H1 (cell line): ENCODE data around the gene MS4A7. TPM values are rescaled to one million over a fixed set of nuclear protein-coding genes. Genes with fewer than 3 reads are reported as not detected.

Experiments
- CTCF ChIA-PET: fragments of 300-600 bp; sonication (Branson Sonifier 250); formaldehyde crosslinking; loops from one replicate; lab custom pipeline; 2021; ENCODE audit not compliant: partially characterized antibody; lab: Charles Lee
- POLR2A ChIA-PET: fragments of 300-600 bp; sonication (Branson Sonifier 250); formaldehyde crosslinking; loops from one replicate; lab custom pipeline; 2021; ENCODE audit warnings: inconsistent platforms; ENCODE audit not compliant: partially characterized antibody; lab: Charles Lee
- DNase-seq, 2 experiments: peaks; one replicate each; pipeline versions ENCODE4 v3.0.0 to v3.0.0-alpha.2; 2010 to 2022; ENCODE audit warnings: low spot score in 2 of 2, low read depth in 1 of 2, mixed read lengths in 1 of 2
- FAIRE-seq: peaks from 2 replicates; lab custom pipeline; 2011; peaks lifted over from hg19 to GRCh38; lab: Jason Lieb, UNC
- H2AFZ ChIP-seq: 2 replicates; pipeline ENCODE4 v1.8.1; 2012; ENCODE audit warnings: low read length, inconsistent platforms
- H2AK5ac ChIP-seq: 2 replicates; pipeline ENCODE4 v1.6.1; 2013; ENCODE audit warnings: low read depth, low read length
- H2BK120ac ChIP-seq: replicated peaks from 2 replicates; pipeline ENCODE3; 2013; ENCODE audit warnings: low read depth, low read length, inconsistent platforms
- H2BK12ac ChIP-seq: 2 replicates; pipeline ENCODE4 v1.6.1; 2013; ENCODE audit warnings: low read depth, low read length
- H2BK15ac ChIP-seq: 2 replicates; pipeline ENCODE4 v1.6.1; 2013; ENCODE audit warnings: low read length
- H2BK20ac ChIP-seq: 2 replicates; pipeline ENCODE4 v1.6.1; 2013; ENCODE audit warnings: low read length
- H2BK5ac ChIP-seq: 2 replicates; pipeline ENCODE4 v1.6.1; 2013; ENCODE audit warnings: low read depth, low read length
- H3K14ac ChIP-seq: 2 replicates; pipeline ENCODE4 v1.6.1; 2013; ENCODE audit warnings: inconsistent platforms; ENCODE audit not compliant: insufficient read length
- H3K18ac ChIP-seq: 2 replicates; pipeline ENCODE4 v1.6.1; 2013; ENCODE audit warnings: low read length; ENCODE audit errors: extremely low read depth
- H3K23ac ChIP-seq: 2 replicates; pipeline ENCODE4 v1.6.1; 2013; ENCODE audit warnings: inconsistent platforms; ENCODE audit not compliant: insufficient read length
- H3K23me2 ChIP-seq: 2 replicates; pipeline ENCODE4 v1.6.1; 2013; ENCODE audit warnings: low read depth, low read length
- H3K27ac ChIP-seq: 2 replicates; pipeline ENCODE4 v1.6.1; 2011; ENCODE audit warnings: low read depth, low read length, inconsistent platforms
- H3K27me3 ChIP-seq, 4 experiments: replicated peaks in 1 of 4; 1 replicate in 1 of 4; 2 replicates in 3 of 4; pipeline versions ENCODE4 v1.6.1 to v1.8.1; 2011 to 2013; ENCODE audit warnings: low read length in 3 of 4, mild to moderate bottlenecking in 3 of 4, inconsistent platforms in 2 of 4, mixed read lengths in 2 of 4, moderate library complexity in 1 of 4; ENCODE audit not compliant: control insufficient read depth in 3 of 4, insufficient read depth in 3 of 4; ENCODE audit errors: extremely low read depth in 1 of 4
- H3K36me3 ChIP-seq, 4 experiments: 2 replicates each; pipeline versions ENCODE4 v1.6.1 to v1.8.1; 2011 to 2013; ENCODE audit warnings: mild to moderate bottlenecking in 4 of 4, low read length in 3 of 4, moderate library complexity in 2 of 4, control low read depth in 1 of 4, inconsistent platforms in 1 of 4; ENCODE audit not compliant: insufficient read depth in 4 of 4, control insufficient read depth in 2 of 4
- H3K4ac ChIP-seq: replicated peaks from 2 replicates; pipeline ENCODE3; 2013; ENCODE audit warnings: low read length, low read depth, mixed read lengths, inconsistent platforms; ENCODE audit not compliant: insufficient read length
- H3K4me1 ChIP-seq, 4 experiments: replicated peaks in 1 of 4; 1 replicate in 1 of 4; 2 replicates in 3 of 4; pipeline versions ENCODE4 v1.6.1 to v1.8.1; 2011 to 2013; ENCODE audit warnings: low read length in 3 of 4, inconsistent platforms in 2 of 4, mixed read lengths in 1 of 4; ENCODE audit not compliant: insufficient read depth in 4 of 4, control insufficient read depth in 3 of 4
- H3K4me2 ChIP-seq, 2 experiments: 2 replicates each; pipeline versions ENCODE4 v1.6.1 to v1.8.1; 2011 to 2013; ENCODE audit warnings: low read depth in 2 of 2, low read length in 2 of 2, control low read depth in 1 of 2, inconsistent platforms in 1 of 2, mild to moderate bottlenecking in 1 of 2; ENCODE audit not compliant: insufficient read depth in 1 of 2
- H3K4me3 ChIP-seq, 4 experiments: fragments of 200-600, 300-600 bp in 1 of 4; sonication (generic), shearing (Covaris generic), sonication (Bioruptor Twin) in 1 of 4; 2 replicates each; pipeline versions ENCODE4 v1.5.1 to v1.8.1; 2011 to 2016; ENCODE audit warnings: low read length in 4 of 4, low read depth in 3 of 4, control low read depth in 2 of 4, inconsistent platforms in 2 of 4, mild to moderate bottlenecking in 2 of 4, mixed read lengths in 1 of 4, moderate library complexity in 1 of 4; ENCODE audit not compliant: insufficient read depth in 2 of 4; ENCODE audit errors: extremely low read depth in 1 of 4
- H3K56ac ChIP-seq: replicated peaks from 2 replicates; pipeline ENCODE3; 2013; ENCODE audit warnings: low read depth, mild to moderate bottlenecking, mixed read lengths, low read length, inconsistent platforms; ENCODE audit not compliant: insufficient read length
- H3K79me1 ChIP-seq: 2 replicates; pipeline ENCODE4 v1.6.1; 2013; ENCODE audit warnings: low read depth, low read length, control low read depth
- H3K79me2 ChIP-seq, 2 experiments: 2 replicates each; pipeline versions ENCODE4 v1.6.1 to v1.8.1; 2012 to 2013; ENCODE audit warnings: low read length in 2 of 2, mild to moderate bottlenecking in 2 of 2, inconsistent platforms in 1 of 2; ENCODE audit not compliant: insufficient read depth in 2 of 2, control insufficient read depth in 1 of 2
- H3K9ac ChIP-seq, 4 experiments: replicated peaks in 1 of 4; 1 replicate in 1 of 4; 2 replicates in 3 of 4; pipeline versions ENCODE4 v1.6.1 to v1.8.1; 2011 to 2013; ENCODE audit warnings: low read depth in 3 of 4, low read length in 3 of 4, control low read depth in 2 of 4, mild to moderate bottlenecking in 2 of 4, moderate library complexity in 2 of 4, inconsistent platforms in 1 of 4; ENCODE audit errors: extremely low read depth in 1 of 4
- H3K9me3 ChIP-seq, 2 experiments: 2 replicates each; pipeline versions ENCODE4 v1.6.1 to v1.8.1; 2012 to 2013; ENCODE audit warnings: mild to moderate bottlenecking in 2 of 2, moderate library complexity in 2 of 2, control low read depth in 1 of 2, inconsistent platforms in 1 of 2, low read depth in 1 of 2, low read length in 1 of 2, mixed read lengths in 1 of 2; ENCODE audit not compliant: insufficient read depth in 2 of 2
- H4K20me1 ChIP-seq, 2 experiments: replicated peaks in 1 of 2; 2 replicates each; pipeline versions ENCODE3 to v1.8.1; 2011 to 2013; ENCODE audit warnings: inconsistent platforms in 2 of 2, low read length in 2 of 2, mild to moderate bottlenecking in 1 of 2; ENCODE audit not compliant: insufficient read depth in 2 of 2, control insufficient read depth in 1 of 2
- H4K5ac ChIP-seq: 2 replicates; pipeline ENCODE4 v1.6.1; 2013; ENCODE audit warnings: low read length, low read depth, mixed read lengths, inconsistent platforms; ENCODE audit not compliant: insufficient read length
- H4K8ac ChIP-seq: 2 replicates; pipeline ENCODE4 v1.8.0; 2013; ENCODE audit warnings: mild to moderate bottlenecking, moderate library complexity, low read length, inconsistent platforms; ENCODE audit not compliant: insufficient read depth; ENCODE audit errors: extremely low read depth
- H4K91ac ChIP-seq: replicated peaks from 2 replicates; pipeline ENCODE3; 2013; ENCODE audit warnings: low read length, mixed read lengths, inconsistent platforms; ENCODE audit not compliant: insufficient read length
- CTCF ChIP-seq, 3 experiments: IDR thresholded peaks; 1 replicate in 2 of 3; 2 replicates in 1 of 3; pipeline versions ENCODE4 v1.5.1 to v1.6.1; 2011; ENCODE audit warnings: low read length in 3 of 3, mild to moderate bottlenecking in 3 of 3, inconsistent platforms in 2 of 3, low read depth in 1 of 3, moderate library complexity in 1 of 3; ENCODE audit not compliant: insufficient read depth in 1 of 3; ENCODE audit errors: control extremely low read depth in 1 of 3
- RAD21 ChIP-seq, 2 experiments: IDR thresholded peaks in 1 of 2; conservative IDR thresholded peaks in 1 of 2; 2 replicates each; pipeline ENCODE4 v1.6.1; 2011; ENCODE audit warnings: low read depth in 2 of 2, low read length in 2 of 2, improper control_type of control experiment in 1 of 2, inconsistent platforms in 1 of 2, mild to moderate bottlenecking in 1 of 2, moderate library complexity in 1 of 2
- SUZ12 ChIP-seq: fragments of 200-600 bp; sonication (generic); IDR thresholded peaks from 2 replicates; pipeline ENCODE4 v1.6.1; 2012; ENCODE audit warnings: mild to moderate bottlenecking, inconsistent platforms, low read length, moderate library complexity, mixed read lengths
- YY1 ChIP-seq: IDR thresholded peaks from 2 replicates; pipeline ENCODE4 v1.6.1; 2011; ENCODE audit warnings: low read depth, mild to moderate bottlenecking, low read length
- WGBS, 2 experiments: shearing (Covaris generic) in 1 of 2; methylation state at CpG; one replicate each; pipeline versions ENCODE4 v1.1.6 to v1.1.7; 2013 to 2015; ENCODE audit warnings: low lambda C conversion rate in 2 of 2, mixed read lengths in 2 of 2, inconsistent platforms in 1 of 2, low coverage in 1 of 2, missing lambda C conversion rate in 1 of 2; ENCODE audit not compliant: insufficient replicate concordance in 2 of 2, insufficient coverage in 1 of 2, insufficient read length in 1 of 2; ENCODE audit errors: extremely low coverage in 1 of 2, missing lambda C conversion rate in 1 of 2; 5-methylcytosine and 5-hydroxymethylcytosine counted together
- polyA plus RNA-seq, 7 experiments: library from polyadenylated mRNA; depleted of rRNA in 3 of 7; stranded (reverse) in 5 of 7; unstranded in 2 of 7; fragments of >200 nt in 5 of 7; fragments of 200-250 nt in 2 of 7; gene quantifications; 1 replicate in 5 of 7; 2 replicates in 1 of 7; 4 replicates in 1 of 7; pipeline versions ENCODE4 v1.2.1 to v1.2.3, GENCODE V29; 2011 to 2013; ENCODE audit warnings: missing spikeins in 2 of 7, mixed read lengths in 2 of 7
- total RNA-seq: library from RNA; stranded (reverse); fragmentation: NEBNext Ultra II Directional; extraction: Animal tissue kit (Norgen Biotek cat#: 25700); gene quantifications from 2 replicates; pipeline ENCODE4 v1.2.1, GENCODE V29; 2021

MS4A7 gene
- total and polyA plus RNA-seq, 2 of the 8 experiments (the other 6 are each of a cell fraction or from before 2014, with no cell fraction given), result not detected

GRCh38 chr11:60334005-60334620, 44.2 kb upstream of the MS4A7 start:
- Histone ChIP-seq H3K79me1 (no peaks in the 10 kb centered on the region), H3K23ac (no peak overlapping the region), H4K8ac (peak overlapping the region; percentile 41; the same call in 1 of the 2 replicates), H4K20me1 (no peaks in the 10 kb centered on the region), H3K27ac (no peak overlapping the region), H2AK5ac (no peak overlapping the region), H3K9ac (peak overlapping the region in 1 of 4 experiments; percentile 34; a peak in 1 of 7 replicates), H3K18ac (no peak overlapping the region), H2BK15ac (peak overlapping the region; percentile 94; the same call in 1 of the 2 replicates), H2BK5ac (no peak overlapping the region), H2BK12ac (no peak overlapping the region), H3K23me2 (no peaks in the 10 kb centered on the region), H2AFZ (peak overlapping the region; percentile 100), H3K4me2 (no peak overlapping the region), H2BK20ac (no peak overlapping the region), H3K36me3 (no peaks in the 10 kb centered on the region), H3K4ac (no peak overlapping the region), H3K27me3 (no peaks in the 10 kb centered on the region), H3K4me3 (no peak overlapping the region), H3K9me3 (no peaks in the 10 kb centered on the region), H3K14ac (no peak overlapping the region), H4K5ac (no peak overlapping the region), H3K56ac (no peak overlapping the region), H4K91ac (no peak overlapping the region), H2BK120ac (no peak overlapping the region), H3K79me2 (no peaks in the 10 kb centered on the region), H3K4me1 (no peaks in the 10 kb centered on the region; a peak in 2 of 7 replicates)
- 18% methylated on average over 2 of the region's 2 CpGs; no CpG with 5 or more reads in 1 of the 2 experiments for WGBS, 2 experiments
- no peak for TF ChIP-seq SUZ12
- TF ChIP-seq CTCF (IDR thresholded peaks at IDR 0.05; ENCODE audit: control extremely low read depth in 1 of 3, insufficient read depth in 1 of 3, low read depth in 1 of 3, low read length in 3 of 3), result peak; percentile 27 to 75 (median 72)
- peak; percentile 83 for TF ChIP-seq YY1
- peak; percentile 48 to 65; a peak in 3 of 4 replicates for TF ChIP-seq RAD21 (IDR thresholded peaks at IDR 0.05 in 1 of 2, conservative IDR thresholded peaks at IDR 0.05 in 1 of 2; ENCODE audit: low read depth in 2 of 2, low read length in 2 of 2)
- DNase-seq (peak; percentile 50 to 94), FAIRE-seq (peak; percentile 74)
- ChIA-PET POLR2A (no interaction called here), CTCF (interaction anchor here (0.7 to 5.7 kb wide), 31 partner anchors 9 to 300 kb away, joined by 3 to 73 read pairs (median 4); no protein-coding TSS in a partner anchor)
